ENCODE results near the gene PDGFD.

Gene PDGFD

DNA sequence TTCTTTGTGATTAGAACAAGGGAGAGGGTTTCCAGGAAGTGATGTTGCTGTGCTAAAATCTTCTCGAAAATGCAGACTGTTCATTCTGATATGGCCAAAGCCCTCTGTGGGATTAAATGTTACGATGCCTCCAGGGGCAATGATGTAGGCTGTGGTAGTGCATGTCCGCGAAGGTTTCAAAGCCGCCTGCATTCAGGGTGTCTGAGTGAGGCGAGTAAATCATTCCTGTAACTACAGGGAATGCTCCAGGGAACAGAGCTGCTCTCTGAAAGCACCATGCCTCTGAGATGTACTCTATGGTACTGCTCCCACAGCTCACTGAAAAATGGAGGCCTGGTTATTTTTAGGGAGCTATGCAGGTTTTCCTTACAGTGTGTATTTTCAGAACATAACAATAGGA, 21.2 kb downstream of the PDGFD start:
- no peak for DNase-seq

- DNase-seq: no peak
Measured at GRCh38 chr11:104136861-104137260, 27.1 kb downstream of the PDGFD start.

GRCh38 chr11:104134745-104135144, 29.2 kb downstream of the PDGFD start:
- no peak for DNase-seq

- DNase-seq: no peak
Measured at GRCh38 chr11:104130161-104130560, 33.8 kb downstream of the PDGFD start.

DNA sequence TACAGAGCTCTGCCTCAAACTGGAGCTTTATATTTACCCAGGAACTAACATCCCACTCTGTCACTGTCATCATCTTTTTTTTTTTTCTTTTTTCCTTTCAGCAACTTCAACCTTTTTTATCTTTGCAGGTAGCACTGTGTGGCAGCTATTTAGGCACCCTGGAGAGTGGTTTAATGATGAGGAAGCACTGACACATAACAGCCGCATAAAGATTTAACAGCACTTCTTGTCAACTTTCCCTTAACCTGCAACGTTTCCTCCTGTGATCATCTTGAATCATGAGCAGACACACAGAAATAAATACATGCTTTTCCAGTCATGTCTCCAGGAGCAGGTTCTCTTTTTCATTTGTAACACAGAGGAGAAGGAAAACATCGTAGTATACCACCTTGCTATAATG, 34.8 kb downstream of the PDGFD start:
- no peak for DNase-seq

DNA sequence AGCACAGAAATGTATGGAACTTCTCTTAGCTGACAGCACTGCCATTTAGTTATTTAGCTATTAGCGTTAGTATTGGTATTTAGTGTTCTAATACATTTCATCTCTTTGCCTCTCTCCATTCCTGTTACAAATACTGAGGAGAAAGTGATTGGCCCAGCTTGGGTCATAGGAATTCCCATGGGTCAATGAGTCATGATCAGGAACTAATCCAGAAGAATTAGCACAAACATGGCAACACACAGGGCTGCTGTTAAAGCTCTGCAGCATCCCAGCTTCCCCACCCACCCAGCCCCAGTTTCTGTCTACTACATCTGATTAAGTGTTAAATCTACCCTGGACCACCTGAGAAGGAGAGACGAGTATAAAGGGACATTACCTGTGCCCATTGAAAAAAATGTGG, 36.1 kb downstream of the PDGFD start:
- DNase-seq: no peak

- no peak for DNase-seq
Measured at GRCh38 chr11:104126464-104126863, 37.5 kb downstream of the PDGFD start.

GRCh38 chr11:104124979-104125378, 39.0 kb downstream of the PDGFD start:
- no peak for DNase-seq

GRCh38 chr11:104122836-104123235, 41.1 kb downstream of the PDGFD start:
- no peak for DNase-seq

DNA sequence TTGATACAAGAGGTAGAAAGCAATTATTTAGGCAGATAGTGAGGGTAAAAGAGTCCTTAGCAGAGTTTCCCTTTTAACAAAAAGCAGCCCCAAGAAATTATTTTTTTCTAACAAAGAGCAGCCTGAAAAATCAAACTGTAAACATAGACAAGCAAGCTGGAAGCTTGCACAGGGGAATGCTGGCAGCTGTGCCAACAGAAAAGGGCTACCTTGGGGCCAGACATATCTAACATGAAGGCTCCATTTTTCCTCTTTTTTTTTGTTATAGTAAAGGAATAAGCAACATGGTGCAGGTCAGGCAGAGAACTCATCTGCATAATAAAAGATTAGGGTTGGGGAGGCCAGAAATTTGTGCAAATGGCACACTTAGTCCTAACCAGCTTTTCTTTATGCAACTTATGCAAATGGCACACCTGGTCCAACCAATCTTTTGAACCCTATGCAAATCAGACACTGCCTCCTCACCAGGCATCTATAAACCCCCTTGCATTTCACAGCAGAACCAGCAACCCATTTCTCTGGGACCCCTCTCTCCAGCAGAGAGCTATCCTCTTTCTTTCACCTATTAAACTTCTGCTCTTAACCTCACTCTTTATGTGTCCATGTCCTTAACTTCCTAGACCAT, 41.8 kb downstream of the PDGFD start:
- DNase-seq: no peak

GRCh38 chr11:104120493-104121137, 43.3 kb downstream of the PDGFD start:
- DNase-seq: no peak

DNA sequence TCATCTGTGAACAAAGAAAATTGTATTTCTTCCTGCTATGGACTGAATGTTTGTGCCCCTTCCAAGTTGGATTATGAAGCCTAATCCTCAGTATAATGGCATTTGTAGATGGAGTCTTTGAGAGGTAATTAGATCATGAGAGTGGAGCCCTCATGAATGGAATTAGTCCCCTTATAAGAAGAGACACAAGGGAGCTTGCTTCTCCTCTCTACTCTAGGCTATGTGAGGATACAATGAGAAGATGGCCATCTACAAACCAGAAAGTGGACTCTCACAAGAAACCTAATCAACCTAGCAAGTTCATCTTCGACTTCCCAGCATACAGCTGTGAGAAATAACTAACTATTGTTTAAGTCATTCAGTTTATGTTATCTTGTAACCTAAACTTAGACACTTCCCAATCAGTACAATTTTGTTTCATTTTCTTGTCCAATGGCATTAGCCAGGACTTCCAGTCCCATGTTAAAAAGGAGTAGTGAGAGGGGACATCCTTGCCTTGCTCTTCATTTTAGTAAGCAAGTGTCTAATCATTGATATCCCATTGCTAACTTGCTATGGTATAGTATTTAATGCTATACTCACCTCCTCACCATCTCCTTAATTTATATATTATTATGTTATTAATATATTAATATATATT, 45.7 kb downstream of the PDGFD start:
- no peak for DNase-seq

DNA sequence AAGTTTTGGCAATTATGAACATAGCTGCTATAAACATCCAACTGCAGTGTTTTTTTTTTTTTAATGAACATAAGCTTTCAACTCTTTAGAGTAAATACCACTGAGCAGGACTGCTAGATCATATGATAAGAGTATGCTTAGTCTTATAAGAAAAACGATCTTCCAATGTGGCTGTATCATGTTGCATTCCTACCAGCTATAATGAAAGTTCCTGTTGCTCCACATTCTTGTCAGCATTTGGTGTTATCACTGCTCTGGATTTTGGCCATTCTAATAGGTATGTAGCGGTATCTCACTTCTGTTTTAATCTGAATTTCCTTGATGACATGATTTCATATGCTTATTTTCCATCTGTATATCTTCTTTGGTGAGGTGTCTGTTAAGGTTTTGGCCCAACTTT, 50.4 kb downstream of the PDGFD start:
- DNase-seq: no peak

DNA sequence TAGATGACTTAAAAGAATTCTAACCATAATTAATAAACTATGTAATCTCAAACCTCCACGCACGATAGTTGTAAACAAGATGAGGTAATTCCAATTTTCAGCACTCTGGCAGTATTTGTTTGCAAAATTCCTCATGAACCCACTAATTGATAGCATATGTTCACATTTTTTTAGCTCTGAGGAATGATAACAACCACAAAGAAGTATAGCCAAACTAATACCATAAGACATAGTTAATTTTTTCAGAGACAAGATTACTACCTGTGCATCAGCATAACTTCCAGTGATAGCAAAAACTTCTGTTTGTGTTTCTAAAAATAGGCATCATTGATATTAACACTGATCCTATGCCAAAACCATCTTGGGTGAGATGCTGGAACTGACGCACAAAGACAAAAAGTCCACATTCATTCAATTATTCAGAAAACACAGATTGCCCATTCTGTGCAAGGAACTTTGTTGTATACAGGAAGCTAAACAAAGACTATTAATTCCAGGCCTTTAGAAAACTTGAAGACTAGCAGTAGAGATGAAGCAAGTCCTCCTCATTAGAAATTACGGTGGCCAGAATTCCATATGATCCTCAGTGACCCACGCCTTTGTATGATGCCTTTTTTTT, 57.7 kb downstream of the PDGFD start:
- DNase-seq: no peak

DNA sequence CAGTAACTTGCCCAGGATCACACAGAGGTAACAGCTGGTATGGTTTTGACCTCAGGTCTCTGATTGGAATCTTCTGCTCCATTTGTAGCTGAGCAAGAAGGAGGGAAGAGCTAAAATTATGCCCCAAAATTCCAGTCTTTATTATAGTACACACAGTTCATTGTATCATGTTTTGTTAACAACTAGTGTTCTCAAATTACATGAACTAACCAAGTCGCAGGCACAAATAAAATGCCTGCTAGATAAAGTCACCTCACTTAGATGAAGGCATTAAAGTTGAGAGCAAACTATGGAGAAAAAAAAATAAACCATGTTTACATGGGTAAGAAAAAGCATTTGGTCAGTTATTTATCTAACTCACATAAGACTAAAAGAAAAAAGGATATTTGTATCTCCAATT, 58.8 kb downstream of the PDGFD start:
- DNase-seq: no peak

- DNase-seq: no peak
Measured at GRCh38 chr11:104104664-104105063, 59.3 kb downstream of the PDGFD start.

GRCh38 chr11:104104201-104104600, 59.7 kb downstream of the PDGFD start:
- DNase-seq: no peak

DNA sequence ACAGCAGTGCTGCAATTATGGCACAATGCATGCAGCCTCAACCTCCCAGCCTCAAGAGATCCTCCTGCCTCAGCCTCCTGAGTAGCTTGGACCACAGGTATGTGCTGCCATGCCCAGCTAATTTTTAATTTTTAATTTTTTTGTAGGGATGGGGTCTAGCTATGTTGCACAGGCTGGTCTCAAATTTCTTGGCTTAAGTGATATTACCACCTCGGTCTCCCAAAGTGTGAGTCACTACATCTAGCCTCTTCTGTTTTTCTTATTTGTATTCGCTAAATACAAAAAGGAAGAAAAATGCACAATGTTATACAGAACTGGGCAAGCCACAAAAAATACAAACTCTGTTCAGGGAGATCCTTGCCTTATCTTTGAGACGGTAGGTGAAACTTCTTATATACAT, 65.4 kb downstream of the PDGFD start:
- no peak for DNase-seq

GRCh38 chr11:104098132-104098531, 65.8 kb downstream of the PDGFD start:
- DNase-seq: no peak

GRCh38 chr11:104096900-104097299, 67.0 kb downstream of the PDGFD start:
- DNase-seq: no peak

DNA sequence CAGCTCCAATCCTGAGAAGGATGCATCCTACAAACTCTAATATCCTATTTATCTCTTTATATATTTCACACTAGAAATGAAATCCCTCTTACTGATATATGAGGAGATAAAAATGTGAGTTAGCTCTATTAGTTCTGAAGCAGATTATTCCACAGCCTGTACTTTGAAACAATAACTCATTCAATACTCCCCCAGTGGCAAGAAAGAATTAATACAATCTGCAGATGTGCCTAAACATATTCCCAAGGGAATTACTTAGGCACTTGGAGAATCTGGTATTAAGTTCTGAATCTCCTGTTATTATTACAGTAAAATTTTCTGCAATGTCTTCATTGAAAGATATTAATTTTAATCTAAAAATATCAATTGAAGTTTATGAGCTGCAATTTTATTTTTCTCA, 68.2 kb downstream of the PDGFD start:
- no peak for DNase-seq

GRCh38 chr11:104094576-104094975, 69.4 kb downstream of the PDGFD start:
- DNase-seq: no peak

GRCh38 chr11:104093426-104094280, 70.3 kb downstream of the PDGFD start:
- DNase-seq: no peak
